GM20000 (cell line): Measurements from ENCODE around the gene MAP3K12.

ENCODE experiments used
- DNase-seq: peaks from one replicate; pipeline ENCODE4 v3.0.0; 2012; ENCODE audit warnings: low spot score
- CTCF ChIP-seq: IDR thresholded peaks from 2 replicates; pipeline ENCODE4 v1.5.1; 2012; ENCODE audit warnings: mild to moderate bottlenecking, control low read depth; ENCODE audit errors: extremely low read depth, missing control alignments

MAP3K12 gene

GRCh38 chr12:53474077-53474476 lies 25.2 kb downstream of the MAP3K12 start:
- no peak for TF ChIP-seq CTCF
- DNase-seq, result no peak

GRCh38 chr12:53472056-53472582 lies 27.1 kb downstream of the MAP3K12 start:
- TF ChIP-seq CTCF, result no peak
- no peak for DNase-seq

- no peak for DNase-seq
- no peak for TF ChIP-seq CTCF
These were observed 31.0 kb downstream of the MAP3K12 start for GRCh38 chr12:53468282-53468681.

- no peak for TF ChIP-seq CTCF
- no peak for DNase-seq
These were observed 31.4 kb downstream of the MAP3K12 start for GRCh38 chr12:53467880-53468279.

- no peak for TF ChIP-seq CTCF
- no peak for DNase-seq
These were observed 32.2 kb downstream of the MAP3K12 start for GRCh38 chr12:53467082-53467481.

DNA sequence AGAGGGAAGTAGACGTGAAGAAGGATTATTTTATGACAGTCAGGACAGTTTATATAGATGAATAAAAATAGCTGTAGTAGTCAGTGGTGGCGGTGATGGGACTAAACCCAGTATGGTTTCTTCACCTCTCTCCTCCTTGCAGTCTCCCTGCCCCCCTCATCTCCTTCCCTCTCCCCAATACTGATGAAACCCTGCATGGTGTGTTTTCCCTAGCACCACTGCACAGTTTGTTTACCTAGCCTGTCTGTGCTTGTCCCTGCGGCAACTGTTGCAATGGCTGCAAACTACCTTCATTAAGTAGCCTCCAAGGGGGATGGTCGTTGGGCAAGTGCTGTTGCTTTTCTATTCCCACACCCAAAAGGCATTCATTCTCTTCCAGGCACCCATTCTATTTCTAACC lies 32.6 kb downstream of the MAP3K12 start:
- TF ChIP-seq CTCF, result no peak
- no peak for DNase-seq

GRCh38 chr12:53465679-53466078 lies 33.6 kb downstream of the MAP3K12 start:
- no peak for TF ChIP-seq CTCF
- no peak for DNase-seq
